ENCODE results near the gene VPS16.
"Not testable (repeated sequence)": the region's sequence is repeated elsewhere in the genome, so short reads cannot be mapped to it uniquely, and the experiment has no call there.

Gene VPS16

GRCh38 chr20:2831206-2831605 is 9.3 kb upstream of the VPS16 start:
- H3K4me1 ChIP-seq (ENCODE audit: insufficient read depth, low read length); H2AFZ ChIP-seq (ENCODE audit: low read depth, low read length): not testable (repeated sequence)

GRCh38 chr20:2833761-2834160 is 6.8 kb upstream of the VPS16 start:
- peaks cover 5% of the 10 kb centered on the region for H3K36me3 ChIP-seq (ENCODE audit: insufficient read depth, low read length)
- no peak overlapping the region for H3K4me3 ChIP-seq (ENCODE audit: low read length)
- H3K9me3 ChIP-seq (ENCODE audit: low read length), result no peaks in the 10 kb centered on the region
- H3K4me1 ChIP-seq (ENCODE audit: insufficient read depth, low read length), result peaks cover 9% of the 10 kb centered on the region
- no peaks in the 10 kb centered on the region for H3K27me3 ChIP-seq (ENCODE audit: insufficient read depth, low read length)
- no peak overlapping the region for H2AFZ ChIP-seq (ENCODE audit: low read depth, low read length)

More at GRCh38 chr20:2831206-2831605, 9.3 kb upstream of the VPS16 start:
- H3K36me3 ChIP-seq (ENCODE audit: insufficient read depth, low read length); H3K9me3 ChIP-seq (ENCODE audit: low read length); H3K27me3 ChIP-seq (ENCODE audit: insufficient read depth, low read length); H3K4me3 ChIP-seq (ENCODE audit: low read length): not testable (repeated sequence)

- peaks cover 5% of the 10 kb centered on the region for H3K36me3 ChIP-seq (ENCODE audit: insufficient read depth, low read length)
- H3K4me3 ChIP-seq (ENCODE audit: low read length), result no peak overlapping the region
- H3K4me1 ChIP-seq (ENCODE audit: insufficient read depth, low read length), result peaks cover 9% of the 10 kb centered on the region
- H3K9me3 ChIP-seq (ENCODE audit: low read length), result no peaks in the 10 kb centered on the region
- H3K27me3 ChIP-seq (ENCODE audit: insufficient read depth, low read length), result no peaks in the 10 kb centered on the region
- no peak overlapping the region for H2AFZ ChIP-seq (ENCODE audit: low read depth, low read length)
Observed at GRCh38 chr20:2834401-2835110, 6.0 kb upstream of the VPS16 start.

- H3K4me1 ChIP-seq (ENCODE audit: insufficient read depth, low read length), result peaks cover 15% of the 10 kb centered on the region
Observed at GRCh38 chr20:2835331-2835796, 5.2 kb upstream of the VPS16 start.

GRCh38 chr20:2836035-2836434 is 4.5 kb upstream of the VPS16 start:
- H3K27me3 ChIP-seq (ENCODE audit: insufficient read depth, low read length), result no peaks in the 10 kb centered on the region
- H3K9me3 ChIP-seq (ENCODE audit: low read length), result no peaks in the 10 kb centered on the region
- H3K4me3 ChIP-seq (ENCODE audit: low read length), result no peak overlapping the region
- peaks cover 5% of the 10 kb centered on the region for H3K36me3 ChIP-seq (ENCODE audit: insufficient read depth, low read length)
- H2AFZ ChIP-seq (ENCODE audit: low read depth, low read length), result no peak overlapping the region
- H3K4me1 ChIP-seq (ENCODE audit: insufficient read depth, low read length), result peaks cover 15% of the 10 kb centered on the region

More at GRCh38 chr20:2835331-2835796, 5.2 kb upstream of the VPS16 start:
- H3K36me3 ChIP-seq (ENCODE audit: insufficient read depth, low read length), result peaks cover 5% of the 10 kb centered on the region
- H3K4me3 ChIP-seq (ENCODE audit: low read length), result no peak overlapping the region
- H2AFZ ChIP-seq (ENCODE audit: low read depth, low read length), result no peak overlapping the region
- no peaks in the 10 kb centered on the region for H3K9me3 ChIP-seq (ENCODE audit: low read length)
- no peaks in the 10 kb centered on the region for H3K27me3 ChIP-seq (ENCODE audit: insufficient read depth, low read length)

GRCh38 chr20:2837221-2837960 is 3.2 kb upstream of the VPS16 start:
- Histone ChIP-seq H2AFZ (ENCODE audit: low read depth, low read length) (no peak overlapping the region), H3K9me3 (ENCODE audit: low read length) (no peaks in the 10 kb centered on the region), H3K27me3 (ENCODE audit: insufficient read depth, low read length) (no peaks in the 10 kb centered on the region), H3K4me1 (ENCODE audit: insufficient read depth, low read length) (peaks cover 20% of the 10 kb centered on the region), H3K4me3 (ENCODE audit: low read length) (no peak overlapping the region), H3K36me3 (ENCODE audit: insufficient read depth, low read length) (peaks cover 5% of the 10 kb centered on the region)

- Histone ChIP-seq H3K36me3 (ENCODE audit: insufficient read depth, low read length) (peaks cover 5% of the 10 kb centered on the region), H3K27me3 (ENCODE audit: insufficient read depth, low read length) (no peaks in the 10 kb centered on the region), H3K4me1 (ENCODE audit: insufficient read depth, low read length) (peaks cover 20% of the 10 kb centered on the region), H2AFZ (ENCODE audit: low read depth, low read length) (no peak overlapping the region), H3K4me3 (ENCODE audit: low read length) (no peak overlapping the region), H3K9me3 (ENCODE audit: low read length) (no peaks in the 10 kb centered on the region)
Observed at GRCh38 chr20:2838170-2838797, 2.3 kb upstream of the VPS16 start.

- Histone ChIP-seq H3K9me3 (ENCODE audit: low read length) (no peaks in the 10 kb centered on the region), H3K36me3 (ENCODE audit: insufficient read depth, low read length) (peaks cover 5% of the 10 kb centered on the region), H3K27me3 (ENCODE audit: insufficient read depth, low read length) (no peaks in the 10 kb centered on the region), H2AFZ (ENCODE audit: low read depth, low read length) (no peak overlapping the region), H3K4me1 (ENCODE audit: insufficient read depth, low read length) (peaks cover 20% of the 10 kb centered on the region), H3K4me3 (ENCODE audit: low read length) (no peak overlapping the region)
Observed at GRCh38 chr20:2838847-2839671, 1.5 kb upstream of the VPS16 start.

- Histone ChIP-seq H3K4me1 (ENCODE audit: insufficient read depth, low read length) (peaks cover 20% of the 10 kb centered on the region), H2AFZ (ENCODE audit: low read depth, low read length) (peak overlapping the region; percentile 100), H3K27me3 (ENCODE audit: insufficient read depth, low read length) (no peaks in the 10 kb centered on the region), H3K36me3 (ENCODE audit: insufficient read depth, low read length) (peaks cover 5% of the 10 kb centered on the region), H3K4me3 (ENCODE audit: low read length) (peak overlapping the region; percentile 98), H3K9me3 (ENCODE audit: low read length) (no peaks in the 10 kb centered on the region)
Observed at GRCh38 chr20:2839732-2840137, 810 bp upstream of the VPS16 start.

- Histone ChIP-seq H3K27me3 (ENCODE audit: insufficient read depth, low read length) (no peaks in the 10 kb centered on the region), H2AFZ (ENCODE audit: low read depth, low read length) (peak overlapping the region; percentile 90), H3K36me3 (ENCODE audit: insufficient read depth, low read length) (peaks cover 5% of the 10 kb centered on the region), H3K4me3 (ENCODE audit: low read length) (peak overlapping the region; percentile 98), H3K4me1 (ENCODE audit: insufficient read depth, low read length) (peaks cover 20% of the 10 kb centered on the region), H3K9me3 (ENCODE audit: low read length) (no peaks in the 10 kb centered on the region)
Observed at GRCh38 chr20:2840967-2841531, 504 bp downstream of the VPS16 start.

GRCh38 chr20:2845607-2846006 is 5.1 kb downstream of the VPS16 start:
- H2AFZ ChIP-seq (ENCODE audit: low read depth, low read length), result no peak overlapping the region
- H3K36me3 ChIP-seq (ENCODE audit: insufficient read depth, low read length), result no peaks in the 10 kb centered on the region
- H3K9me3 ChIP-seq (ENCODE audit: low read length), result no peaks in the 10 kb centered on the region
- H3K4me3 ChIP-seq (ENCODE audit: low read length), result no peak overlapping the region
- no peaks in the 10 kb centered on the region for H3K27me3 ChIP-seq (ENCODE audit: insufficient read depth, low read length)
- peaks cover 4% of the 10 kb centered on the region for H3K4me1 ChIP-seq (ENCODE audit: insufficient read depth, low read length)

- H3K4me1 ChIP-seq (ENCODE audit: insufficient read depth, low read length), result no peaks in the 10 kb centered on the region
- H3K27me3 ChIP-seq (ENCODE audit: insufficient read depth, low read length), result no peaks in the 10 kb centered on the region
- H3K36me3 ChIP-seq (ENCODE audit: insufficient read depth, low read length), result no peaks in the 10 kb centered on the region
- no peak overlapping the region for H3K4me3 ChIP-seq (ENCODE audit: low read length)
- no peak overlapping the region for H2AFZ ChIP-seq (ENCODE audit: low read depth, low read length)
- no peaks in the 10 kb centered on the region for H3K9me3 ChIP-seq (ENCODE audit: low read length)
Observed at GRCh38 chr20:2846698-2847097, 6.2 kb downstream of the VPS16 start.

Measured in neuron (in vitro differentiated cells).